ENCODE data around the gene EVC2. TPM values are rescaled to one million over a fixed set of nuclear protein-coding genes. Genes with fewer than 3 reads are reported as not detected.

The EVC2 gene
- total RNA-seq, 1 donor from 2014 or later, result 12.6 TPM

- Histone ChIP-seq H3K4me3 (ENCODE audit: low read depth, low read length) (no peak overlapping the region), H3K36me3 (ENCODE audit: control insufficient read depth, insufficient read depth, low read length) (no peaks in the 10 kb centered on the region), H3K27me3 (ENCODE audit: control insufficient read depth, insufficient read depth, low read length) (no peaks in the 10 kb centered on the region)
- no peak for DNase-seq (ENCODE audit: low read depth)
- TF ChIP-seq CTCF (IDR thresholded peaks at IDR 0.05; ENCODE audit: insufficient read depth, low read length, poor library complexity, severe bottlenecking), result no peak
Observed at GRCh38 chr4:5713861-5714260, 5.5 kb upstream of the EVC2 start.

- Histone ChIP-seq H3K36me3 (ENCODE audit: control insufficient read depth, insufficient read depth, low read length) (no peaks in the 10 kb centered on the region), H3K27me3 (ENCODE audit: control insufficient read depth, insufficient read depth, low read length) (no peaks in the 10 kb centered on the region), H3K4me3 (ENCODE audit: low read depth, low read length) (peak overlapping the region; percentile 74)
- no peak for TF ChIP-seq CTCF (IDR thresholded peaks at IDR 0.05; ENCODE audit: insufficient read depth, low read length, poor library complexity, severe bottlenecking)
- DNase-seq (ENCODE audit: low read depth), result no peak
Observed at GRCh38 chr4:5712931-5713330, 4.6 kb upstream of the EVC2 start.

- Histone ChIP-seq H3K36me3 (ENCODE audit: control insufficient read depth, insufficient read depth, low read length) (no peaks in the 10 kb centered on the region), H3K27me3 (ENCODE audit: control insufficient read depth, insufficient read depth, low read length) (no peaks in the 10 kb centered on the region), H3K4me3 (ENCODE audit: low read depth, low read length) (peak overlapping the region; percentile 74)
- DNase-seq (ENCODE audit: low read depth), result no peak
- no peak for TF ChIP-seq CTCF (IDR thresholded peaks at IDR 0.05; ENCODE audit: insufficient read depth, low read length, poor library complexity, severe bottlenecking)
Observed at GRCh38 chr4:5712517-5712916, 4.2 kb upstream of the EVC2 start.

- H3K27me3 ChIP-seq (ENCODE audit: control insufficient read depth, insufficient read depth, low read length), result no peaks in the 10 kb centered on the region
- DNase-seq (ENCODE audit: low read depth), result no peak
- no peak for TF ChIP-seq CTCF (IDR thresholded peaks at IDR 0.05; ENCODE audit: insufficient read depth, low read length, poor library complexity, severe bottlenecking)
Observed at GRCh38 chr4:5711479-5712184, 3.3 kb upstream of the EVC2 start.

GRCh38 chr4:5710961-5711478, 2.7 kb upstream of the EVC2 start, which contains the start of gene EVC:
TSS of gene EVC (plus strand) at chr4:5711201. CDS start at chr4:5711381, 180 bp downstream.
- Histone ChIP-seq H3K36me3 (ENCODE audit: control insufficient read depth, insufficient read depth, low read length) (no peaks in the 10 kb centered on the region), H3K27me3 (ENCODE audit: control insufficient read depth, insufficient read depth, low read length) (no peaks in the 10 kb centered on the region), H3K4me3 (ENCODE audit: low read depth, low read length) (peak within 1 kb of the TSS; percentile 74)
- no peak for TF ChIP-seq CTCF (IDR thresholded peaks at IDR 0.05; ENCODE audit: insufficient read depth, low read length, poor library complexity, severe bottlenecking)
- DNase-seq (ENCODE audit: low read depth), result peak; percentile 47

More at GRCh38 chr4:5711479-5712184, 3.3 kb upstream of the EVC2 start:
- Histone ChIP-seq H3K4me3 (ENCODE audit: low read depth, low read length) (peak overlapping the region; percentile 74), H3K36me3 (ENCODE audit: control insufficient read depth, insufficient read depth, low read length) (no peaks in the 10 kb centered on the region)

All from kidney epithelial cell (primary cell).